Stomach (tissue), 9 donors: Measurements from ENCODE around the gene MANEAL. TPM values are rescaled to one million over a fixed set of nuclear protein-coding genes. Genes with fewer than 3 reads are reported as not detected.
A peak's percentile ranks its signal among the peaks of the same experiment; 100 is the strongest.

Source experiments
- DNase-seq, 2 donors: peaks; one replicate each; pipeline versions ENCODE4 v3.0.0 to v3.0.0-alpha.2; 2013 to 2019
- H3K27ac ChIP-seq, 5 donors: fragments of 200-600 bp in 4 of 5; sonication (generic) in 4 of 5; one replicate each; pipeline ENCODE4 v1.5.1; 2013 to 2019; ENCODE audit warnings: mild to moderate bottlenecking in 1 of 5, moderate library complexity in 1 of 5
- H3K27me3 ChIP-seq, 3 donors: fragments of 200-600 bp; sonication (generic); one replicate each; pipeline ENCODE4 v1.5.1; 2017 to 2019; ENCODE audit warnings: mixed run types in 1 of 3
- H3K36me3 ChIP-seq, 4 donors: fragments of 200-600 bp; sonication (generic); 1 replicate in 3 of 4; 2 replicates in 1 of 4; pipeline ENCODE4 v1.5.1; 2016 to 2019
- H3K4me1 ChIP-seq, 4 donors: fragments of 200-600 bp; sonication (generic); one replicate each; pipeline ENCODE4 v1.5.1; 2016 to 2019
- H3K4me3 ChIP-seq, 4 donors: fragments of 200-600 bp; sonication (generic) in 3 of 4; one replicate each; pipeline ENCODE4 v1.5.1; 2016 to 2019; ENCODE audit warnings: mild to moderate bottlenecking in 1 of 4
- H3K9me3 ChIP-seq, 4 donors: fragments of 200-600 bp; sonication (generic); one replicate each; pipeline ENCODE4 v1.5.1; 2016 to 2019
- EP300 ChIP-seq: sonication (generic); formaldehyde crosslinking; IDR thresholded peaks from one replicate; pipeline ENCODE4 v1.6.1; 2017; ENCODE audit warnings: antibody characterized with exemption
- POLR2A ChIP-seq, 4 donors: fragments of 450-650 bp; IDR thresholded peaks; one replicate each; pipeline ENCODE4 v1.6.1; 2016; ENCODE audit warnings: antibody characterized with exemption in 4 of 4, control low read depth in 2 of 4, mild to moderate bottlenecking in 1 of 4, moderate library complexity in 1 of 4
- POLR2AphosphoS5 ChIP-seq, 3 donors: sonication (generic); formaldehyde crosslinking; IDR thresholded peaks; one replicate each; pipeline ENCODE4 v1.6.1; 2016; ENCODE audit warnings: antibody characterized with exemption in 3 of 3
- WGBS, 5 donors: extraction: QIAGEN DNeasy Blood & Tissue Kit in 3 of 5; methylation state at CpG; one replicate each; pipeline versions ENCODE4 v1.1.5 to v1.1.7; 2013 to 2018; 5-methylcytosine and 5-hydroxymethylcytosine counted together
- intact Hi-C: fragments of 100-400 bp; cut with DNase I; formaldehyde crosslinking; loops from one replicate; pipeline ENCODE4 v1.15.1; 2023; ENCODE audit warnings: low total_unique reads
- polyA plus RNA-seq, 3 donors: library from polyadenylated mRNA; stranded (reverse); fragments of 200-250 nt; gene quantifications; one replicate each; pipeline ENCODE4 v1.2.3, GENCODE V29; 2013
- total RNA-seq, 5 donors: library from RNA; depleted of rRNA; stranded (reverse); fragments of >200 nt; gene quantifications; one replicate each; pipeline versions ENCODE4 v1.1.0 to v1.2.3, GENCODE V29; 2014 to 2016
- TF ChIP-seq, protein P1 (sequence below), 7 experiments: fragments of 450-650 bp in 4 of 7; fragments of 200-600 bp in 3 of 7; sonication (generic) in 3 of 7; IDR thresholded peaks; one replicate each; pipeline ENCODE4 v1.5.1; 2016 to 2019; ENCODE audit warnings: antibody characterized with exemption in 7 of 7, control low read depth in 2 of 7, mild to moderate bottlenecking in 1 of 7
- donor health status: healthy with polysubstance abuse.
- donor health status: Bipolar disorder and iron deficiency.
- donor health status: healthy.

Gene MANEAL
- total and polyA plus RNA-seq, 8 donors = 1.4 to 5.8 (median 2.2) TPM; not detected in 1

DNA sequence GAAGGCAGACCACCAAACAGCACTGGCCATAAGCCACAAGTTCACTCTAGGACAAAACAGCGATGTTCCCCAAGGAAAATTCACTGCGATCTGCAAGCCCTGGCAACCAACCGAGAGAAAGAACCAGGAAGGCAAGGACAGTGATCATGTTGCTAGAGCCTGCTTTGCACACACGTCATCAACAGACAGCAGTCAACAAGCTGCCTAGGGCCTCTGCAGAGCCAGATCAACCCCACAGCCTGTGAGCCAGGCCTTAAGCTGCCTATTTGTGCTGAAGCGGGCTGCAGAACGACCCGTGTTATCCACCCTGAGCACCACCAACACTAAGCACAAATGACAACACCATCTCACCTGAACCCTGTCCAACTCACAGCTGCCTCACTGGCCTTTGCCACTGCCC lies 20.6 kb downstream of the MANEAL start:
- Histone ChIP-seq H3K4me3 (no peak overlapping the region), H3K4me1 (peaks cover 11 to 39% (median 23%) of the 10 kb centered on the region in 4 donors), H3K27me3 (no peaks in the 10 kb centered on the region), H3K27ac (no peak overlapping the region), H3K9me3 (no peaks in the 10 kb centered on the region), H3K36me3 (peaks cover 15 to 61% (median 50%) of the 10 kb centered on the region in 4 donors)
- intact Hi-C loops = no loop called here
- DNase-seq = peak in 1 of 2 donors; percentile 14
- WGBS, 5 donors = 89 to 93% (median 91%) methylated on average over 7 of the region's 7 CpGs
- TF ChIP-seq, protein P1, sequence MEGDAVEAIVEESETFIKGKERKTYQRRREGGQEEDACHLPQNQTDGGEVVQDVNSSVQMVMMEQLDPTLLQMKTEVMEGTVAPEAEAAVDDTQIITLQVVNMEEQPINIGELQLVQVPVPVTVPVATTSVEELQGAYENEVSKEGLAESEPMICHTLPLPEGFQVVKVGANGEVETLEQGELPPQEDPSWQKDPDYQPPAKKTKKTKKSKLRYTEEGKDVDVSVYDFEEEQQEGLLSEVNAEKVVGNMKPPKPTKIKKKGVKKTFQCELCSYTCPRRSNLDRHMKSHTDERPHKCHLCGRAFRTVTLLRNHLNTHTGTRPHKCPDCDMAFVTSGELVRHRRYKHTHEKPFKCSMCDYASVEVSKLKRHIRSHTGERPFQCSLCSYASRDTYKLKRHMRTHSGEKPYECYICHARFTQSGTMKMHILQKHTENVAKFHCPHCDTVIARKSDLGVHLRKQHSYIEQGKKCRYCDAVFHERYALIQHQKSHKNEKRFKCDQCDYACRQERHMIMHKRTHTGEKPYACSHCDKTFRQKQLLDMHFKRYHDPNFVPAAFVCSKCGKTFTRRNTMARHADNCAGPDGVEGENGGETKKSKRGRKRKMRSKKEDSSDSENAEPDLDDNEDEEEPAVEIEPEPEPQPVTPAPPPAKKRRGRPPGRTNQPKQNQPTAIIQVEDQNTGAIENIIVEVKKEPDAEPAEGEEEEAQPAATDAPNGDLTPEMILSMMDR (IDR thresholded peaks at IDR 0.05) = no peak
- TF ChIP-seq POLR2AphosphoS5 (IDR thresholded peaks at IDR 0.05) = no peak
- TF ChIP-seq EP300 = no peak
- no peak for TF ChIP-seq POLR2A (IDR thresholded peaks at IDR 0.05)

DNA sequence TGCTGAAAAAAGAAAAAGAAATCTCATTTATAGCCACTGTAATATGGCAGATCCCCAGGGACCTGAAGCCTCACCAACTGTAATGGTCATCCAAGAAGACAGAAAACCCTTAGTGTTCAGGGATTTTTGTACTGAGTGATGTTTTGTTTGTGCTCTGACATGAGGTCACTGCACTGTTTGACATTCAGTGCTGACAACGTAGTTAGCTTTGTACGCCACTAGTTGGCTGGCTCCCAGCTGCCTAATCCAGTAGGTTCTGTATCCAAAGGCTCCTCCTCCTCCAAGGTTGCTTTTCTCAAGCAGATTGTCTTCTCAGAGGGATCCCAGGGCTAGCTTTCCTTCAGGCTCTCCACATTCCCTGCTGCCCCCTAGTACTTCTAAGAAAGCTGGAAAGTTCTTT lies 23.8 kb downstream of the MANEAL start:
- DNase-seq = peak; percentile 81 to 83
- intact Hi-C loops = no loop called here
- peaks cover 6 to 20% (median 9%) of the 10 kb centered on the region in 4 donors for H3K4me1 ChIP-seq
- 12 to 54% (median 23%) methylated on average over 2 of the region's 2 CpGs for WGBS, 5 donors
- peaks cover 33 to 92% (median 82%) of the 10 kb centered on the region in 4 donors for H3K36me3 ChIP-seq
- H3K4me3 ChIP-seq = no peak overlapping the region
- H3K27me3 ChIP-seq = no peaks in the 10 kb centered on the region
- no peaks in the 10 kb centered on the region for H3K9me3 ChIP-seq
- H3K27ac ChIP-seq = peak overlapping the region; percentile 32 to 74 (median 51)
- TF ChIP-seq, protein P1 (IDR thresholded peaks at IDR 0.05) = no peak
- TF ChIP-seq POLR2AphosphoS5 (IDR thresholded peaks at IDR 0.05) (peak in 1 of 3 donors; percentile 45), POLR2A (IDR thresholded peaks at IDR 0.05) (no peak)

DNA sequence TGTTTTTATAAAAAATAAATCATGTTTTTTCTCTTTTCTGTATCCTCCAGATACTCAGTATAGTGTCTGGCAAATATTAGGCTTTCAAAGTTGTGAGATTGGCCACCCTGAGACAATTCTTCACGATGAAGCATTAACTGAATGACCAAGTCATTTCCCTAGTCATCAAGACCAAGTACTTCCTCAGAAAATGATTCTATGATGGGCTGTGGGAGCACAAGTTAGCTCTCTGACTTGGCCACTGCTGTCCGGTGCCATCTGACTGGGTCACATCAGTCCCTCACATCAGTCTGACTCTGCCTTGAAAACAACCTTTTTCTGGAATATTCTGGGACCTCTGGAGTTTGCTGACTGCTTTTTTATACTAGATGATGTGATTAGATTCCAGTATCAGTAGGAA lies 27.8 kb downstream of the MANEAL start:
- no peak for TF ChIP-seq POLR2AphosphoS5 (IDR thresholded peaks at IDR 0.05)
- TF ChIP-seq POLR2A (IDR thresholded peaks at IDR 0.05) = no peak
- TF ChIP-seq EP300 = no peak
- TF ChIP-seq, protein P1 (IDR thresholded peaks at IDR 0.05) = no peak
- no peak overlapping the region for H3K27ac ChIP-seq
- WGBS, 5 donors = 89 to 99% (median 92%) methylated on average over 2 of the region's 2 CpGs
- no peak for DNase-seq
- peaks cover 31 to 97% (median 93%) of the 10 kb centered on the region in 4 donors for H3K36me3 ChIP-seq
- intact Hi-C loops = no loop called here
- no peaks in the 10 kb centered on the region for H3K27me3 ChIP-seq
- H3K9me3 ChIP-seq = no peaks in the 10 kb centered on the region
- peaks cover 6 to 19% (median 9%) of the 10 kb centered on the region in 4 donors for H3K4me1 ChIP-seq
- H3K4me3 ChIP-seq = no peak overlapping the region

DNA sequence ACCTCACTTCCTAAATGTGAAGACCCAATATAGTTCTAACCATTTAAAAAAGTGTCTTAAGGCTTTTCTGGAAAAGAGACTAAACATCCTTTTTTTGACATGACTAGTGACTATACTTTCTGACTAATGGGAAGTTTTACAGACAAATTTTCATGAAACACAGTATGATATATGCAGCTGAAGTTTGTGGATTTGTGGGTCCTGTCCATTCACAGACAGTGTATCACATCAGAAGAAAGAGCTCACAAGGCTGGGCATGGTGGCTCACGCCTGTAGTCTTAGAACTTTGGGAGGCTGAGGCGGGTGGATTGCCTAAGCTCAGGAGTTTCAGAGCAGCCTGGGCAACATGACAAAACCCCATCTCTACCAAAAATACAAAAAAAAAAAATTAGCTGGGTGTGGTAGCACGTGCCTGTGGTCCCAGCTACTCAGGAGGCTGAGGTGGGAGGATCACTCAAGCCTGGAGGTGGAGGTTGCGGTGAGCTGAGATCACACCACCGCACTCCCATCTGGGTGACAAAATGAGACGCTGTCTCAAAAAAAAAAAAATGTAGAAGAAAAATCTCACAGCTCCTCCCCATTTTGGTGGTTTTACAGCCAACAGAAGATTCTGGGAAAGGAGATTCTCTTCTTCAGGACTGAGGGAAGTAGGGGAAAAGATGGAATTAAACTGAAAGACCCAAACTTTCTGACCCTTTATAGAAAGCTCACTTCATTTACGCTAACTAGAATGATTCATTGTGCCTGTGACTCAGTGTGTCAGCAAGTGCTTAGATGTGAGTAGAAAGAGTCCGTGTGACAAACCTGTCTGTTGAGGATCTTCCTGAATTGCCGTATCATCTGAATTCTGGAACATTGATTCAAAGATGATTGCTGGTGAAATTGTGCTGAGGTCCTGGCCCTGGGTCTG lies 29.5 kb downstream of the MANEAL start:
- Histone ChIP-seq H3K36me3 (peaks cover 31 to 99% (median 96%) of the 10 kb centered on the region in 4 donors), H3K9me3 (no peaks in the 10 kb centered on the region), H3K4me1 (peaks cover 0 to 2% (median 0%) of the 10 kb centered on the region in 4 donors), H3K27me3 (no peaks in the 10 kb centered on the region), H3K4me3 (no peak overlapping the region), H3K27ac (no peak overlapping the region)
- 91 to 94% (median 92%) methylated on average over 9 of the region's 9 CpGs for WGBS, 5 donors
- DNase-seq = no peak
- TF ChIP-seq, protein P1 (IDR thresholded peaks at IDR 0.05) = no peak
- TF ChIP-seq EP300 (no peak), POLR2A (IDR thresholded peaks at IDR 0.05) (no peak), POLR2AphosphoS5 (IDR thresholded peaks at IDR 0.05) (no peak)
- intact Hi-C loops = no loop called here
